MM.1S (cell line): Measurements from ENCODE around the gene COL20A1.

ENCODE experiments used
- DNase-seq: peaks from one replicate; pipeline ENCODE4 v3.0.0-alpha.2; 2015
- H2AFZ ChIP-seq: fragments of 300-600 bp; sonication (generic); 2 replicates; pipeline ENCODE4 v1.6.0; 2016; ENCODE audit warnings: antibody characterized with exemption, low read length
- H3F3A ChIP-seq: fragments of 300-600 bp; sonication (generic); 2 replicates; pipeline ENCODE4 v1.6.1; 2016; ENCODE audit warnings: mild to moderate bottlenecking, antibody characterized with exemption, low read length, moderate library complexity, mixed read lengths; ENCODE audit not compliant: insufficient read depth
- H3K27ac ChIP-seq: fragments of 300-600 bp; sonication (generic); 2 replicates; pipeline ENCODE4 v1.5.1; 2016; ENCODE audit warnings: mild to moderate bottlenecking, low read length
- H3K27me3 ChIP-seq: fragments of 300-600 bp; sonication (generic); replicated peaks from 2 replicates; pipeline ENCODE4 v1.6.0; 2016; ENCODE audit warnings: low read length; ENCODE audit not compliant: insufficient read depth
- H3K36me3 ChIP-seq: fragments of 300-600 bp; sonication (generic); replicated peaks from 2 replicates; pipeline ENCODE4 v1.6.1; 2016; ENCODE audit warnings: mild to moderate bottlenecking, low read length, mixed read lengths; ENCODE audit not compliant: insufficient read depth
- H3K4me1 ChIP-seq: fragments of 300-600 bp; sonication (generic); 2 replicates; pipeline ENCODE4 v1.6.1; 2016; ENCODE audit warnings: low read length, mixed read lengths
- H3K4me2 ChIP-seq: fragments of 300-600 bp; sonication (generic); 2 replicates; pipeline ENCODE4 v1.6.0; 2016; ENCODE audit warnings: low read depth, low read length
- H3K4me3 ChIP-seq: fragments of 300-600 bp; sonication (generic); 2 replicates; pipeline ENCODE4 v1.5.1; 2016; ENCODE audit warnings: low read length, mixed read lengths
- H3K79me2 ChIP-seq: fragments of 300-600 bp; sonication (generic); 2 replicates; pipeline ENCODE4 v1.6.1; 2016; ENCODE audit warnings: mixed run types, low read length, mixed read lengths
- H3K9ac ChIP-seq: fragments of 300-600 bp; sonication (generic); 2 replicates; pipeline ENCODE4 v1.6.1; 2016; ENCODE audit warnings: low read length, mixed read lengths
- H3K9me2 ChIP-seq: fragments of 300-600 bp; sonication (generic); replicated peaks from 2 replicates; pipeline ENCODE4 v1.6.1; 2016; ENCODE audit warnings: mild to moderate bottlenecking, low read length, mixed read lengths; ENCODE audit not compliant: insufficient read depth
- H3K9me3 ChIP-seq: fragments of 300-600 bp; sonication (generic); replicated peaks from 2 replicates; pipeline ENCODE4 v1.6.1; 2016; ENCODE audit warnings: mild to moderate bottlenecking, low read length, mixed read lengths; ENCODE audit not compliant: insufficient read depth
- H4K20me1 ChIP-seq: fragments of 300-600 bp; sonication (generic); 2 replicates; pipeline ENCODE4 v1.6.1; 2016; ENCODE audit warnings: mild to moderate bottlenecking, low read length, moderate library complexity, mixed read lengths; ENCODE audit not compliant: insufficient read depth
- EZH2 ChIP-seq: fragments of 300-600 bp; sonication (generic); optimal IDR thresholded peaks from 2 replicates; pipeline ENCODE3; 2017; ENCODE audit warnings: low read depth, mild to moderate bottlenecking, antibody characterized with exemption, low read length, mixed read lengths
- EZH2phosphoT487 ChIP-seq: fragments of 300-600 bp; sonication (generic); IDR thresholded peaks from 2 replicates; pipeline ENCODE4 v1.6.1; 2018; ENCODE audit warnings: antibody characterized with exemption, low read length
- TF ChIP-seq, protein P1 (sequence below): fragments of 300-600 bp; sonication (generic); IDR thresholded peaks from 2 replicates; pipeline ENCODE4 v1.5.1; 2016; ENCODE audit warnings: antibody characterized with exemption, low read length, mixed read lengths

The COL20A1 gene

GRCh38 chr20:63274381-63275228, 18.4 kb upstream of the COL20A1 start:
- H3K9ac ChIP-seq, result no peak overlapping the region
- 0 out of 2 replicates have a peak, but pooled peaks cover 6% of the 10 kb centered on the region for H3K4me1 ChIP-seq
- no peak overlapping the region for H2AFZ ChIP-seq
- no peak overlapping the region for H3K4me3 ChIP-seq
- 0 out of 2 replicates have a peak, but pooled peaks cover under 1% of the 10 kb centered on the region for H3K27me3 ChIP-seq
- H3K27ac ChIP-seq, result no peak overlapping the region
- H3K4me2 ChIP-seq, result no peak overlapping the region
- no peaks in the 10 kb centered on the region for H3K36me3 ChIP-seq
- TF ChIP-seq EZH2phosphoT487 (no peak), EZH2 (no peak)
- TF ChIP-seq, protein P1, sequence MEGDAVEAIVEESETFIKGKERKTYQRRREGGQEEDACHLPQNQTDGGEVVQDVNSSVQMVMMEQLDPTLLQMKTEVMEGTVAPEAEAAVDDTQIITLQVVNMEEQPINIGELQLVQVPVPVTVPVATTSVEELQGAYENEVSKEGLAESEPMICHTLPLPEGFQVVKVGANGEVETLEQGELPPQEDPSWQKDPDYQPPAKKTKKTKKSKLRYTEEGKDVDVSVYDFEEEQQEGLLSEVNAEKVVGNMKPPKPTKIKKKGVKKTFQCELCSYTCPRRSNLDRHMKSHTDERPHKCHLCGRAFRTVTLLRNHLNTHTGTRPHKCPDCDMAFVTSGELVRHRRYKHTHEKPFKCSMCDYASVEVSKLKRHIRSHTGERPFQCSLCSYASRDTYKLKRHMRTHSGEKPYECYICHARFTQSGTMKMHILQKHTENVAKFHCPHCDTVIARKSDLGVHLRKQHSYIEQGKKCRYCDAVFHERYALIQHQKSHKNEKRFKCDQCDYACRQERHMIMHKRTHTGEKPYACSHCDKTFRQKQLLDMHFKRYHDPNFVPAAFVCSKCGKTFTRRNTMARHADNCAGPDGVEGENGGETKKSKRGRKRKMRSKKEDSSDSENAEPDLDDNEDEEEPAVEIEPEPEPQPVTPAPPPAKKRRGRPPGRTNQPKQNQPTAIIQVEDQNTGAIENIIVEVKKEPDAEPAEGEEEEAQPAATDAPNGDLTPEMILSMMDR, result no peak
- H3F3A ChIP-seq, result no peaks in the 10 kb centered on the region
- peaks cover 4% of the 10 kb centered on the region; the same call in 1 of the 2 replicates for H4K20me1 ChIP-seq
- peaks cover 49% of the 10 kb centered on the region for H3K79me2 ChIP-seq
- no peak for DNase-seq
- H3K9me2 ChIP-seq, result no peaks in the 10 kb centered on the region
- no peaks in the 10 kb centered on the region for H3K9me3 ChIP-seq

DNA sequence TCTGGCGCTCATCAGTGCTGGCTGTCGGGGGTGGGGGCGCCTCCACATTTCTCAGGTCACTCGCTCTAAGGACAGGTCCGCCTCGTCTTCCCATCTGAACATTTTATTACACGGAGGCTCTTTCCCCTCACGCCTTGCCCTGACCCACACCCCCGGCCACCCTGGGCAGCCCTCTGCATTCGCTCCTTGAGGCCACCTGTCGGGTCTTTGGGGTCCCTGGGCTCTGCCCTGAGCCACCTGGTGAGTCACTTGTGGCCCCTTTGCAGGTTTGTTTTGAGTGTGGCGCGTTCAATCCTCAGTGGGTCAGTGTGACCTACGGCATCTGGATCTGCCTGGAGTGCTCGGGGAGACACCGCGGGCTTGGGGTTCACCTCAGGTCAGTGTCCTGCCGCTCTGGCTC, 17.2 kb upstream of the COL20A1 start:
- Histone ChIP-seq H3K9ac (no peak overlapping the region), H3K27ac (no peak overlapping the region), H3K4me1 (0 out of 2 replicates have a peak, but pooled peaks cover 6% of the 10 kb centered on the region), H3F3A (no peaks in the 10 kb centered on the region), H3K4me2 (no peak overlapping the region), H2AFZ (no peak overlapping the region), H3K9me3 (no peaks in the 10 kb centered on the region), H3K36me3 (no peaks in the 10 kb centered on the region), H3K79me2 (peaks cover 49% of the 10 kb centered on the region), H3K27me3 (no peaks in the 10 kb centered on the region), H4K20me1 (peaks cover 4% of the 10 kb centered on the region; the same call in 1 of the 2 replicates), H3K9me2 (no peaks in the 10 kb centered on the region), H3K4me3 (no peak overlapping the region)
- no peak for DNase-seq
- TF ChIP-seq, protein P1, result no peak
- no peak for TF ChIP-seq EZH2

- TF ChIP-seq, protein P1, result no peak
- TF ChIP-seq EZH2 (no peak), EZH2phosphoT487 (no peak)
- no peak overlapping the region for H2AFZ ChIP-seq
- peaks cover 4% of the 10 kb centered on the region; the same call in 1 of the 2 replicates for H4K20me1 ChIP-seq
- H3K27me3 ChIP-seq, result no peaks in the 10 kb centered on the region
- no peaks in the 10 kb centered on the region for H3K36me3 ChIP-seq
- no peaks in the 10 kb centered on the region for H3F3A ChIP-seq
- no peak overlapping the region for H3K4me3 ChIP-seq
- no peaks in the 10 kb centered on the region for H3K9me2 ChIP-seq
- no peak for DNase-seq
- no peaks in the 10 kb centered on the region for H3K9me3 ChIP-seq
- no peak overlapping the region for H3K4me2 ChIP-seq
- no peak overlapping the region for H3K9ac ChIP-seq
- 0 out of 2 replicates have a peak, but pooled peaks cover 6% of the 10 kb centered on the region for H3K4me1 ChIP-seq
- H3K79me2 ChIP-seq, result peaks cover 49% of the 10 kb centered on the region
- H3K27ac ChIP-seq, result no peak overlapping the region
Observed at GRCh38 chr20:63276956-63277355, 16.0 kb upstream of the COL20A1 start.
